ENCODE measurements around the gene NLRP6. TPM values are rescaled to one million over a fixed set of nuclear protein-coding genes. Genes with fewer than 3 reads are reported as not detected.
"Not testable (repeated sequence)": the region's sequence is repeated elsewhere in the genome, so short reads cannot be mapped to it uniquely, and the experiment has no call there.

NLRP6 gene
- polyA plus RNA-seq, 1 experiment: not detected

- no peak for TF ChIP-seq CTCF (IDR thresholded peaks at IDR 0.05; ENCODE audit: insufficient read depth, low read depth, low read length)
- POLR2A ChIA-PET: interaction anchor here (0.6 kb wide), 1 partner anchor 19 kb away, joined by 3 read pairs; the partner anchor contains the start of gene IFITM2
- CTCF ChIA-PET: interaction anchor here (0.7 to 1.1 kb wide), 3 partner anchors 10 to 16 kb away, joined by 3 to 5 read pairs (median 4); no protein-coding TSS in a partner anchor
- Histone ChIP-seq H3K27me3 (ENCODE audit: control insufficient read depth, insufficient read depth, low read length) (no peaks in the 10 kb centered on the region), H3K36me3 (ENCODE audit: control insufficient read depth, insufficient read depth, low read length) (no peaks in the 10 kb centered on the region), H3K4me3 (ENCODE audit: low read depth, low read length) (no peak overlapping the region)
- DNase-seq (ENCODE audit: low read depth): no peak
Measured at GRCh38 chr11:326842-327580, 48.8 kb downstream of the NLRP6 start.

GRCh38 chr11:327581-327923, 49.3 kb downstream of the NLRP6 start:
- ChIA-PET POLR2A (no interaction called here), CTCF (interaction anchor here (0.7 to 1.1 kb wide), 3 partner anchors 10 to 15 kb away, joined by 3 to 5 read pairs (median 4); no protein-coding TSS in a partner anchor)
- DNase-seq (ENCODE audit: low read depth): no peak
- Histone ChIP-seq H3K4me3 (ENCODE audit: low read depth, low read length) (no peak overlapping the region), H3K27me3 (ENCODE audit: control insufficient read depth, insufficient read depth, low read length) (no peaks in the 10 kb centered on the region), H3K36me3 (ENCODE audit: control insufficient read depth, insufficient read depth, low read length) (no peaks in the 10 kb centered on the region)
- no peak for TF ChIP-seq CTCF (IDR thresholded peaks at IDR 0.05; ENCODE audit: insufficient read depth, low read depth, low read length)

GRCh38 chr11:328012-328411, 49.8 kb downstream of the NLRP6 start:
- H3K27me3 ChIP-seq (ENCODE audit: control insufficient read depth, insufficient read depth, low read length): no peaks in the 10 kb centered on the region
- DNase-seq (ENCODE audit: low read depth): no peak
- no peak overlapping the region for H3K4me3 ChIP-seq (ENCODE audit: low read depth, low read length)
- ChIA-PET POLR2A (no interaction called here), CTCF (interaction anchor here (0.7 to 1.1 kb wide), 2 partner anchors 12 to 15 kb away, joined by 3 to 4 read pairs; no protein-coding TSS in a partner anchor)
- H3K36me3 ChIP-seq (ENCODE audit: control insufficient read depth, insufficient read depth, low read length): no peaks in the 10 kb centered on the region
- no peak for TF ChIP-seq CTCF (IDR thresholded peaks at IDR 0.05; ENCODE audit: insufficient read depth, low read depth, low read length)

- POLR2A ChIA-PET; H3K4me3 ChIP-seq (ENCODE audit: low read depth, low read length); H3K27me3 ChIP-seq (ENCODE audit: control insufficient read depth, insufficient read depth, low read length); H3K36me3 ChIP-seq (ENCODE audit: control insufficient read depth, insufficient read depth, low read length); DNase-seq (ENCODE audit: low read depth): not testable (repeated sequence)
- CTCF ChIA-PET: interaction anchor here (0.9 to 1.1 kb wide), 3 partner anchors 10 to 12 kb away, joined by 3 read pairs; no protein-coding TSS in a partner anchor
Measured at GRCh38 chr11:328516-329100, 50.4 kb downstream of the NLRP6 start.

GRCh38 chr11:329886-330253, 51.7 kb downstream of the NLRP6 start:
- CTCF ChIA-PET: interaction anchor here (1.1 kb wide), 1 partner anchor 11 kb away, joined by 3 read pairs; no protein-coding TSS in a partner anchor
- Histone ChIP-seq H3K36me3 (ENCODE audit: control insufficient read depth, insufficient read depth, low read length) (no peaks in the 10 kb centered on the region), H3K27me3 (ENCODE audit: control insufficient read depth, insufficient read depth, low read length) (no peaks in the 10 kb centered on the region), H3K4me3 (ENCODE audit: low read depth, low read length) (no peak overlapping the region)
- DNase-seq (ENCODE audit: low read depth): no peak
- no peak for TF ChIP-seq CTCF (IDR thresholded peaks at IDR 0.05; ENCODE audit: insufficient read depth, low read depth, low read length)
- POLR2A ChIA-PET: no interaction called here
